OCI-LY3 (cell line): ENCODE data around the gene ACCSL.

Experiments
- CTCF ChIP-seq: fragments of 200-600, 300-600 bp; sonication (generic); IDR thresholded peaks from 2 replicates; pipeline ENCODE4 v1.5.1; 2014; ENCODE audit warnings: antibody characterized with exemption, low read length, low read depth
- EZH2phosphoT487 ChIP-seq: fragments of 200-600 bp; shearing (Covaris generic); IDR thresholded peaks from 2 replicates; pipeline ENCODE4 v1.6.1; 2018; ENCODE audit warnings: antibody characterized with exemption, mixed run types, low read depth

DNA sequence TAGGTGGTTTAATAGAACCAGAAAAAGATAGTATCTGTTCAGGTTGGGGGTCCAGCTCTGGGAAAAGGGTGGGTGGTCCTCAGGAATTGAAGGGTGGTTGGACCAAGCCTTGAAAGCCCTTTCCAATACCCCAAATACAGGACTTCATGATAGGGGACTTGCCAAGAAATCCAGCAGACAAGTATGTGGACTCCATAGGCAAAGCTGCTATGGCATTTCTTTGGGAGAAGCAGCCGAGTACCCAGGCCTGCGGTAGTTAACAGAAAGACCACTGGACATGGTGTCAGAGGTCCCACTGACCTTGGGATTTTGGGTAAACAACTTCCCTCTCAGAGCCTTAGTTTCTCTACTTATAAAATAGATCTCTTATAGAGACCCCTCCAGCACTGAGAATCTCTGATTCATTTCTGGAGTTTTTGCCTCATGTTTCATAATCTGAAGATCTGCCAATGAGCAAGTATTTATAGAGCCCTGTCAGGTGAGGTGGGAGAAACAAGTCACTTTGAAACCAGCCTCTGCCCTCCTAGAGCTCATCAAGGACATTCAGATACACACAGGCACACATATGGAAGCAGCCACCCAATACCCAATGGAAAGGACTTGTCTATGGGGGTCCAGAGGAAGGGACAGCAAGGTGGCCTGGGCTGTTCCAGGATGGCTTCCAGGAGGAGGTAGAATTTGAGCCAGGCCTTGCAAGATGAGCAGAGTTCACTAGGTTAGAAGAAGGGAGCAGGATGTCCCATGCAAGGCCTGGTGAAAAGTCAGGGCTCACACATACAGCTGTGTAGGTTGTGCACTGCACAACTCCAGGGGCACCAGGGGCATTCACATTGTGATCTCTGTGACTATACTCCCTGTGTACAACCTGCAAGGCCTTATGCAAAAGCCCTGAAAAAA, 31.0 kb upstream of the ACCSL start:
- TF ChIP-seq CTCF (no peak), EZH2phosphoT487 (no peak)
